Measurements from ENCODE around the gene PSMB3.

GRCh38 chr17:38746849-38747462, 5.6 kb upstream of the PSMB3 start:
- no peak for TF ChIP-seq POLR2A (conservative IDR thresholded peaks at IDR 0.05)
- no peak for TF ChIP-seq MIER1 (IDR thresholded peaks at IDR 0.05; ENCODE audit: low read depth)
- TF ChIP-seq REST (IDR thresholded peaks at IDR 0.05; ENCODE audit: borderline replicate concordance) = no peak
- no peak for TF ChIP-seq REST (CRISPR knock-in tag; IDR thresholded peaks at IDR 0.05; ENCODE audit: low read depth)
- no peak for TF ChIP-seq NCOA1 (IDR thresholded peaks at IDR 0.05; ENCODE audit: low read depth)
- no peak for TF ChIP-seq SIN3A (IDR thresholded peaks at IDR 0.05; ENCODE audit: borderline replicate concordance in 2 of 2, control insufficient read depth in 1 of 2, low read depth in 2 of 2, low read length in 2 of 2)
- no peak for TF ChIP-seq SREBF1 (IDR thresholded peaks at IDR 0.05; ENCODE audit: borderline replicate concordance, low read depth, low read length)
- no peak for TF ChIP-seq CTCF (IDR thresholded peaks at IDR 0.05 in 2 of 3, conservative IDR thresholded peaks at IDR 0.05 in 1 of 3; ENCODE audit: insufficient read depth in 2 of 3, low read depth in 1 of 3, low read length in 3 of 3)
- no peak for TF ChIP-seq ATF6 (CRISPR knock-in tag; IDR thresholded peaks at IDR 0.05)
- TF ChIP-seq ZBTB33 (CRISPR knock-in tag; IDR thresholded peaks at IDR 0.05) = no peak
- no peak for TF ChIP-seq MCM5 (IDR thresholded peaks at IDR 0.05; ENCODE audit: low read depth)

Data from K562 (cell line).